Measurements from ENCODE around the gene USP5.
"Not testable (repeated sequence)": the region's sequence is repeated elsewhere in the genome, so short reads cannot be mapped to it uniquely, and the experiment has no call there.

The USP5 gene

DNA sequence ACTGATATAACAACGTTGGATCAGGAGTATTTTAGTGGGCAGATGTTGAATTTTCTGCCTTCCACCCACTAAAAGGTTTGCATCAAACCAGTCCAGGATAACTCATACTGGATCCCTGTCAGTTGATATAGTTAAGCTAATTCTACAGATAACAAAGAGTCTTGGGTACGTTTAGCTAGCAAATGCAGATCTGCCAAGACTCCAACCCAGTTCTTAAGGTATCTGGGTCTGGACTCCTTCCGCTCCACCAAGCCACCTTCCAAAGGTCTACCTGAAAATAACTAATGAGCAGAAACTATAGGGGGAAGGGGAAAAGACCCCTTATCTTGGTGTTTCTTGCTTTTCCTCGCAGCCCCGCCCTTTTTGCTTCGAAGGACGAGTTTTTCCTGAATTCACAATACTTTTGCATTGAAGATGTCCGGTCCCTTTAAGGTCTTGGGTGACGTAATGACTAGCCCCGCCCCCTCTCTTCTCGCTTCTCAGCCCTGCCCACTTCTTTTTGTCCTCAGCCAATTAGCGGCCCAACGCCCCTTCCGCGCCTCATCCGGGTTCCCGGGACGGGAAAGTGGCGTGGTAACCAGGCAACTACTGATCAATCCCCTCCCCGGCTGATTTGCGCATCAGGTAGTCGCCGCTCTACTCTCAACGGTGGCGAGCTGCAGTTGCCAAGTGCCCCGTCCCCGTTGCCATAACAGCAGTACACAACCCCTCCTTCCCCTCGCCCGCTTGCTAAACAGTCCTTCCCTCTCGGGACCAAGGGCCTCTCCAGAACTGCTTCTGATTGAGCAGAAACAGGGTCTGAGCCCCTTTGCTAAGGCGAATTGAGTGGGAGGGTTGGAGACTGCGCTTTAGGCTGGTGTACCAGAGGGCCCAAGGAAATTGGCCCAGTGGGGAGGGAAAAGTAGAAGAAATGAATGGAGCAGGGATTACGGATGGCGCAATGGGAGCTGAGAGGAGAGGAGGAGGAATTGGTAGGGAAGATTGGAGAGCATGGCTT, 52.6 kb downstream of the USP5 start, which contains the start of gene LRRC23:
TSS of gene LRRC23 (plus strand) at position 543 of the 997 bp plus-strand sequence. CDS start 812 bp downstream, outside the sequence.
- intact Hi-C loops (cut with micrococcal nuclease), result loop anchor here (1.0 kb wide), 1 partner anchor 13 kb away; no protein-coding TSS in a partner anchor
- Mint-ChIP-seq H3K36me3 (ENCODE audit: low read depth) (peaks cover 7% of the 10 kb centered on the region), H3K4me3 (no peak within 1 kb of the TSS), H3K27me3 (peaks cover under 1% of the 10 kb centered on the region), H3K9me3 (no peaks in the 10 kb centered on the region), H3K4me1 (ENCODE audit: low read depth) (peaks cover 8% of the 10 kb centered on the region), H3K27ac (no peak within 1 kb of the TSS)

DNA sequence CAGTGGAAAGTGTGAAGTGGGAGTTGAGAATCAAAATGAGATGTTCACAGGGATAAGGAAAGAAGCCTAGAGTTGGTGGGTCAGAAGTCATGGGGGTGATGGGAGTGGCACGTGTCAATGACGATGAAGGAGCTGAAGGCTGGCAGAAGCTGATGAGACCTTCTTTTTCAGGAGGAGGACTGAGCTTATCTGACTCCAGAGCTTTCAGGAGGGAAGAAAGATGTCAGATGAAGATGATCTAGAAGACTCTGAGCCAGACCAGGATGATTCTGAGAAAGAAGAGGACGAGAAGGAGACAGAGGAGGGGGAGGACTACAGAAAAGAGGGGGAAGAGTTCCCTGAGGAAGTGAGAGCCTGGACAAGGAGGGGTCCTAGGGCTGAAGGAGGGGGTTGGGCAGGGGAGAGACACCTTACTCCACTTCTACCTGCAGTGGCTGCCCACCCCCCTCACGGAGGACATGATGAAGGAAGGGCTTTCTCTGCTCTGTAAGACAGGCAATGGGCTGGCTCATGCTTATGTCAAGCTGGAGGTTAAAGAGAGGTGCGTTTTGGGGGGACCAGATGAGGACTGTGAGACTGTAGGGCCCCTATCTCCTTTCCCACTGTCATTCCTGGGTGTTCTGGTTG, 53.6 kb downstream of the USP5 start:
- Mint-ChIP-seq H3K27ac (no peak overlapping the region), H3K27me3 (peaks cover 4% of the 10 kb centered on the region), H3K4me3 (no peak overlapping the region), H3K9me3 (no peaks in the 10 kb centered on the region), H3K4me1 (ENCODE audit: low read depth) (peaks cover 5% of the 10 kb centered on the region), H3K36me3 (ENCODE audit: low read depth) (peaks cover 7% of the 10 kb centered on the region)
- intact Hi-C loops (cut with micrococcal nuclease), result no loop called here

DNA sequence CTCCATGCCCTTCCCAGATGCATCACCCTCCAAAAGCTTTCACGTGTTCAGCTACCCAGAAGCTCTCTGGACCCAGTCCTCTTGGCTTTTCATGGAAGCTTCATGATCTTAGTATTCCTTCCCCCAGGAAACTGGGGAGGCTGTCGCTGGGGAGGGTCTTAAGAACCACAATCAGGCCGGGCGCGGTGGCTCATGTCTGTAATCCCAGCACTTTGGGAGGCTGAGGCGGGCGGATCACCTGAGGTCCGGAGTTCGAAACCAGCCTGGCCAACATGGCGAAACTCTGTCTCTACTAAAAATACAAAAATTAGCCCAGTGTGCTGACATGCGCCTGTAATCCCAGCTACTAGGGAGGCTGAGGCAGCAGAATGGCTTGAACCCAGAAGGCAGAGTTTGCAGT, 56.2 kb downstream of the USP5 start:
- H3K4me3 Mint-ChIP-seq; H3K9me3 Mint-ChIP-seq; H3K27ac Mint-ChIP-seq; intact Hi-C loops (cut with micrococcal nuclease); H3K36me3 Mint-ChIP-seq (ENCODE audit: low read depth): not testable (repeated sequence)
- Mint-ChIP-seq H3K27me3 (peaks cover 23% of the 10 kb centered on the region), H3K4me1 (ENCODE audit: low read depth) (peaks cover 11% of the 10 kb centered on the region)

DNA sequence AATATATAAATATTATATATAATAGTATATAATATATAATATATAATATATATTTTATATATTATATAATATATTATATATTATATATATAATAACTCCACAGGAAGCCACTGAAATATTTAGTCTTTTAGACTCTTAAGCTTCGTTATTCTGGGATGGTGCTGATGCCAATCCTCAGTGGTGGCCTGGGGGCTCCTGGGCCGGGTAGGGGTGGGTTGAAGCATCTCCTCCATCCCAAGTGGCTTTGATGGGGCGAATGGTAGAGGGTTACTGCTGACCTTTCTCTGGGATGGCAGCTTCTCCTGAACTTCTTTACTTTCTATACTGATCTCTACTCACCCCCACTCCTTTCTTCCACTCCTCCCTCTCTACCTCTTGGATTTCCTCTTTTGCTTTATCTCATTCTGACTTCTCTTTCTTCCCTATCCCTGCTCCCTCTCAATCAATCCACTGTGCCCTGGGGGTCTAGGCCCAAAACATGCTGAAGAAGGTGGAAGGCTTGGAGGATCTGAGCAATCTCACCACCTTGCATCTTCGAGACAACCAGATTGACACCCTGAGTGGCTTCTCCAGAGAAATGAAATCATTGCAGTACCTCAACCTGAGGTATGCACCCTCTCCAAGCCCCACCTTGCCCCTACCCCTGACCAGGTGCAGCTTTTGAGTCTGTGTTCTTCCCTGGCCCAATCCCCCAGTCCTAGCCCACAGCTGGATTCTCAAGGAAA, 57.6 kb downstream of the USP5 start:
- H3K9me3 Mint-ChIP-seq, result no peaks in the 10 kb centered on the region
- peaks cover 7% of the 10 kb centered on the region for H3K36me3 Mint-ChIP-seq (ENCODE audit: low read depth)
- peaks cover 36% of the 10 kb centered on the region for H3K27me3 Mint-ChIP-seq
- intact Hi-C loops (cut with micrococcal nuclease), result no loop called here
- H3K4me3 Mint-ChIP-seq, result no peak overlapping the region
- H3K27ac Mint-ChIP-seq, result no peak overlapping the region
- peaks cover 24% of the 10 kb centered on the region for H3K4me1 Mint-ChIP-seq (ENCODE audit: low read depth)

DNA sequence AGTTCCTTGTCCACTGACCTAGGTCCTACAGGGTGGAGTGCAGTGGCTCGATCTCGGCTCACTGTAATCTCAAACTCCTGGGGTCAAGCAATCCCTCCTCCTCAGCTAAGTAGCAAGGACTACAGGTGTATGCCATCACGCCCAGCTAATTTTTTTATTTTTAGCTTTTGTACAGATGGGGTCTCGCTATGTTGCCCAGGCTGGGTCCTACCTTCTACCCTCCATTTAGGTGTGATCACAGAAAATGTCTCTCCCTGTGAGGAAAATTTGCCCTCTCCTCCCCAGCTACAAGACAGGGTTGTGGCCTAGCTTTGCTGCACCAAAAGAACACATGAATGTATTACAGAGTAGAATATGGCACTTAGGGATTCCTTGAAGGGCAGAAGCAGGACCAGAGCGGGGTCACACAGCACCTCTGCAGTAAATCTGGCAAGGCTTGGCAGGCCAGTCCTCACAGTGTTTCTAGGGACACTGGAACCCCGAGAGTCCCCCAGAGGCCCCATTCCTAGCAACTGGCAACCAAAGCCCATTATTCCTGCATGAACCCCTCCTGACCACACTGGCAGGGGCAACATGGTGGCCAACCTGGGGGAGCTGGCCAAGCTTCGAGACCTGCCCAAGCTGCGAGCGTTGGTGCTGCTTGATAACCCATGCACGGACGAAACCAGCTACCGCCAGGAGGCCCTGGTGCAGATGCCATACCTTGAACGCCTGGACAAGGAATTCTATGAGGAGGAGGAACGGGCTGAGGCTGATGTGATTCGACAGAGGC, 60.4 kb downstream of the USP5 start:
- Mint-ChIP-seq H3K9me3 (no peaks in the 10 kb centered on the region), H3K36me3 (ENCODE audit: low read depth) (peaks cover 7% of the 10 kb centered on the region), H3K4me3 (no peak overlapping the region), H3K27me3 (peaks cover 64% of the 10 kb centered on the region), H3K27ac (no peak overlapping the region), H3K4me1 (ENCODE audit: low read depth) (peaks cover 44% of the 10 kb centered on the region)
- intact Hi-C loops (cut with micrococcal nuclease), result no loop called here

DNA sequence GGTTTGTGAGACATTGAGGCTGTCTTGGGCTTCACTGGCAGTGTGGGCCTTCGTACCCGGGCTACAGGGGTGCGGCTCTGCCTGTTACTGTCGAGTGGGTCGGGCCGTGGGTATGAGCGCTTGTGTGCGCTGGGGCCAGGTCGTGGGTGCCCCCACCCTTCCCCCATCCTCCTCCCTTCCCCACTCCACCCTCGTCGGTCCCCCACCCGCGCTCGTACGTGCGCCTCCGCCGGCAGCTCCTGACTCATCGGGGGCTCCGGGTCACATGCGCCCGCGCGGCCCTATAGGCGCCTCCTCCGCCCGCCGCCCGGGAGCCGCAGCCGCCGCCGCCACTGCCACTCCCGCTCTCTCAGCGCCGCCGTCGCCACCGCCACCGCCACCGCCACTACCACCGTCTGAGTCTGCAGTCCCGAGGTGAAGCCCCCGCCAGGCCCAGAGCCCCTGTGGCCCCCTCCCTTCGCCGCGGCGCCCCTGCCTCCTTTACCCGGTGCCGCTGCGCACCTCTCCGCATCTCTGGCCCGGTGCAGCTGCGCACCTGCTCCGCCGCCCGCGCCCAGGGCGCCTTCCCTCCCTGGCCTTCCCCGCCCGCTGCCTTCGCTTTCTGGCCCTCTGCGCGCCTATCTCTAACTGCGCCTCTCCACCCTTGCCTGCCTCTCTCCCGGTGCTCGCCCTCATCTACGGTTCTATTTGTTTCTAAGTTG, 62.4 kb downstream of the USP5 start, which contains the start of gene ENO2:
TSS of gene ENO2 (plus strand) at position 335 of the 701 bp plus-strand sequence. CDS start 1,253 bp downstream, outside the sequence.
- Mint-ChIP-seq H3K27ac (peak within 1 kb of the TSS; percentile 45), H3K36me3 (ENCODE audit: low read depth) (no peaks in the 10 kb centered on the region), H3K4me3 (peak within 1 kb of the TSS; percentile 84), H3K9me3 (no peaks in the 10 kb centered on the region), H3K4me1 (ENCODE audit: low read depth) (peaks cover 46% of the 10 kb centered on the region), H3K27me3 (peaks cover 69% of the 10 kb centered on the region)
- intact Hi-C loops (cut with micrococcal nuclease), result no loop called here

DNA sequence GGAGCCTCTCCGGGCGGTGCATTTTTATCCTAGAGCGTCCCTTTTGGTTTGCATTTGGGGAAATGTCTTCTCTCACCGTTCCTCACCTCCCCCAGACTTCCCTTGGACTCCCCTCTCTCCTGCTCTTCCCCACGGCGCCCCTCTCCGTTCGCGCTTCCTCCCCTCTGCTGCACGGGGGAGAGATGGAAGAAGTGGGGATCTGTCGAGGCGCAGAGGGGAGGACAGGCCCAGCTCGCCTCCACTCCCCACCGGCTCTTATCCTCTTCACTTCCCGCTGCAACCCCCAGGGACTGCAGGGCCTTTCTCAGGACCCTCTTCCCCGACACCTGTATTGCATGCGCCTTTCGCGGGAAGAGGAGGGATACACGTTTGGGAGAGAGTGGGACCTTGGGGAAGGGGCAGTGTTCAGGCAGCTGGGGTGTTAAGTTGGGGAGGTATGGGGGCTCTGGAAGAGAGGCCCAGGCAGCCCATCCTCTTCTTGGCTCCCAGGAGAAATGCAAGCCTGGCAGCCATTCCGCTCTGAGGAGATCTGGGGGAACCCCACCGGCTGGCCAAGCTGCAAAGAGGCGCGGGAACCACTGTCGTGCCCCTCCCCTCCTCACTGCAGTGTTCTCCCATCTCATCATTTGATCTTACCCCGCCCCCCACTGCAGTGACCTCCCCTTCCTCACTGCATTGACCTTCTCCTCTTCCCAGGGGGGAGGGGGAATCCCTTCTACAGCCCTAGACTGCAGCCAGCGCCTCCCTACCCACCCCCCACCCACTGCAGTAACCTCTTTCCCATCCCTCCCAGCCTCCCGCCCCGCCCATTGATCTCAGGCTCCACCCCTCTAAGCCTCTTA, 63.2 kb downstream of the USP5 start:
- Mint-ChIP-seq H3K27ac (peak overlapping the region; percentile 45), H3K27me3 (peaks cover 73% of the 10 kb centered on the region), H3K9me3 (no peaks in the 10 kb centered on the region), H3K4me3 (peak overlapping the region; percentile 84), H3K36me3 (ENCODE audit: low read depth) (no peaks in the 10 kb centered on the region), H3K4me1 (ENCODE audit: low read depth) (peaks cover 49% of the 10 kb centered on the region)
- intact Hi-C loops (cut with micrococcal nuclease), result no loop called here

DNA sequence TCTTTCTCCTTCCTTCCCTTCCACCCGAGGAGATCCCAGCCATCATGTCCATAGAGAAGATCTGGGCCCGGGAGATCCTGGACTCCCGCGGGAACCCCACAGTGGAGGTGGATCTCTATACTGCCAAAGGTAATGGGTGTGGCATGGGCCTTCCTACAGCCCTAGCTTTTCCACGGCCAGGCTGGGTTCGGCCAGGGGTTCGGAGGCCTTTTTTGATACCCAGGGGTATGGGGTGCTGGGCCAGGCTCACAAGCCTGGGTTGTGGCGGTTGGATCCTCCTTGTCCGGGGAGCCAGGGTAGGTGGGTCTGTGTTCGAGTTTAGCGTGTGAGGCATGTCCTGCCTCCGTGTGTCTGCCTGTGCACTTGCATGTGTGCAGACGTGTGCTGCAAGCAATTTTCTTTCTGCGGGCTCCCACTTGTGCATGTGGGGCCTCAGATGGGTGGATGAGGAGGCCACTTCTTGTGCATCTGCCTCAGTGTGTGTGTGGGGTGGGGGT, 63.9 kb downstream of the USP5 start:
- Mint-ChIP-seq H3K27ac (no peak overlapping the region), H3K27me3 (peaks cover 75% of the 10 kb centered on the region), H3K4me3 (no peak overlapping the region), H3K4me1 (ENCODE audit: low read depth) (peaks cover 50% of the 10 kb centered on the region), H3K9me3 (no peaks in the 10 kb centered on the region), H3K36me3 (ENCODE audit: low read depth) (no peaks in the 10 kb centered on the region)
- intact Hi-C loops (cut with micrococcal nuclease), result no loop called here
